Activated naive CD8-positive, alpha-beta T cell treated with anti-CD3 and anti-CD28 coated beads, Interleukin-2, amount 50 U/mL, for 24 hours (primary cell): ENCODE measurements around the gene ADGRA3.
"Not testable (repeated sequence)": the region's sequence is repeated elsewhere in the genome, so short reads cannot be mapped to it uniquely, and the experiment has no call there.

Source experiments
- ATAC-seq: fragments of 150-1000 bp; cut with Tn5 transposase; one replicate; pipeline ENCODE4 v1.10.0; 2021
- DNase-seq: peaks from one replicate; pipeline ENCODE4 v3.0.0; 2021
- H3K27ac Mint-ChIP-seq: one replicate; pipeline ENCODE4 v1.8.0; 2021; ENCODE audit warnings: mild to moderate bottlenecking, mixed read lengths
- H3K27me3 Mint-ChIP-seq: one replicate; pipeline ENCODE4 v1.8.0; 2021; ENCODE audit warnings: mixed read lengths
- H3K36me3 Mint-ChIP-seq: one replicate; pipeline ENCODE4 v1.8.0; 2021; ENCODE audit warnings: low read depth, mixed read lengths
- H3K4me1 Mint-ChIP-seq: one replicate; pipeline ENCODE4 v1.8.0; 2021; ENCODE audit warnings: mixed read lengths
- H3K4me3 Mint-ChIP-seq: one replicate; pipeline ENCODE4 v1.8.0; 2021; ENCODE audit warnings: mild to moderate bottlenecking, moderate library complexity, mixed read lengths
- H3K9me3 Mint-ChIP-seq: one replicate; pipeline ENCODE4 v1.8.0; 2021; ENCODE audit warnings: mixed read lengths

The ADGRA3 gene

DNA sequence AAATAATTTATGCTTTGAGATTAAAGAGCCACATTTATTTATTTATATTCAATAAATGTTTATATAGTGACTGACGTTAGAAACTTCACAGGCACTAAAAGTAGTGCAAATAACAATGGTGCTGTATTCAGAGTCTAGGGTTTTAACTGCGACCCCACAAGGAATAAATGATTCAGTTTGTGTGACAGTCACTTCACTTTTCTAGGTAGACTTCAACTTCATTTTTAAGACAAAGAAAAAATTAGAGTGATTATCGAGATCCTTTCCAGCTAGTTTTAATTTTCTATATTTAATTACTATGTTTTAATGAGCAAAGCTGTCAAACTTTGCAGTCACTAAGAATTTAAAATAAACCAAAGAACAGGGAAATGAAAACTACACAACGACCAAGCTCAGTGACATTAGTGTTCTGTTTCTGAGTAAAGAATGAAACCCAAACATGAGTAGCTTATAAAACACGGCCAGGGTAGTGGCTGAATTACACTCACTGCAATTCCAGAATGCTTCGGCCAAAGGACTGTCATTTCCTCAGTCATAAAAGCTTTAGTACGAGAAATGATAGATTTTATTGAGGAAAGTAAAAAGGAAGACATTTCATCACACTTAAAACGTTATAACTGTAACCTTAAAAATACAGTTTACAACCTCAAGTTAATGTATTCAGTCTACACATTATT, 38.6 kb downstream of the ADGRA3 start:
- no peaks in the 10 kb centered on the region for H3K27me3 Mint-ChIP-seq
- no peaks in the 10 kb centered on the region for H3K9me3 Mint-ChIP-seq
- peaks cover 4% of the 10 kb centered on the region for H3K36me3 Mint-ChIP-seq
- H3K4me3 Mint-ChIP-seq: no peak overlapping the region
- no peak overlapping the region for H3K27ac Mint-ChIP-seq
- ATAC-seq (no peak), DNase-seq (no peak)
- H3K4me1 Mint-ChIP-seq: peaks cover 11% of the 10 kb centered on the region

GRCh38 chr4:22476011-22476410, 39.9 kb downstream of the ADGRA3 start:
- Mint-ChIP-seq H3K27me3 (no peaks in the 10 kb centered on the region), H3K4me1 (peaks cover 8% of the 10 kb centered on the region), H3K27ac (no peak overlapping the region), H3K9me3 (no peaks in the 10 kb centered on the region), H3K4me3 (no peak overlapping the region), H3K36me3 (peaks cover 4% of the 10 kb centered on the region)
- no peak for DNase-seq
- no peak for ATAC-seq

GRCh38 chr4:22475311-22475646, 40.6 kb downstream of the ADGRA3 start:
- H3K4me3 Mint-ChIP-seq, H3K9me3 Mint-ChIP-seq, H3K27ac Mint-ChIP-seq: not testable (repeated sequence)

DNA sequence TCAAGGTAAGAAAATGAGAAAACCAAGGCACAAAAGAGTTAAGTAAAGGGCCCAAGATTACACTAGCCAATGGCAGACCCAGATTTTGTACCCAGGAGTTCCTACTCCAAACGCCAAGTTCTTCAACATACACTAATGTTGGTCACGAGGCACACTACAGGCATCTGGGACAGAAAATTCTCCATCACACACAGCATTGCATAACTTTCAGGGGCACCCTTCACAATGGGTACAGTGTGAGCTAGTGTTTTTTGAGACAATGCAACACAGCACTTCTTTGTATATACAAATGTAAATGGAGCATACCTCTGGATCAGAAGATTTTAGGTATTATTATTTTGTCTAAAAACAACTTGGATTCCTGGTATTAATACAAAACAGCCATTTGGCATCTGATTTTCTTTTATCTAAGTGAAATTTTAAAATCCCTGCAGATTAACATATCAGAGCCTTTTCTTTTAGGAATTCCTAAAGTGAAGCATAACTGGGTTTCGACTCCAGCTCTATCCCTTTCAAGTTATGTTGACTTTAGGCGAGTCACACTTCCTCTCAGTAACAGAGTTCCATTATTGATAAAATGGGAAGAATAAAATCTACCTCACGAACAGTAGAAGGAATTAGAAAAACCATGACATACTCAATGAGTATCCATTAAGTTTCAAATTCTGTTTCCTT, 41.1 kb downstream of the ADGRA3 start:
- H3K9me3 Mint-ChIP-seq: no peaks in the 10 kb centered on the region
- no peak for DNase-seq
- H3K4me3 Mint-ChIP-seq: no peak overlapping the region
- H3K27ac Mint-ChIP-seq: no peak overlapping the region
- H3K27me3 Mint-ChIP-seq: no peaks in the 10 kb centered on the region
- peaks cover 1% of the 10 kb centered on the region for H3K36me3 Mint-ChIP-seq
- no peak for ATAC-seq
- H3K4me1 Mint-ChIP-seq: peaks cover 4% of the 10 kb centered on the region

More at GRCh38 chr4:22475311-22475646, 40.6 kb downstream of the ADGRA3 start:
- not testable (repeated sequence) for H3K4me1 Mint-ChIP-seq, H3K36me3 Mint-ChIP-seq, H3K27me3 Mint-ChIP-seq, DNase-seq, ATAC-seq

DNA sequence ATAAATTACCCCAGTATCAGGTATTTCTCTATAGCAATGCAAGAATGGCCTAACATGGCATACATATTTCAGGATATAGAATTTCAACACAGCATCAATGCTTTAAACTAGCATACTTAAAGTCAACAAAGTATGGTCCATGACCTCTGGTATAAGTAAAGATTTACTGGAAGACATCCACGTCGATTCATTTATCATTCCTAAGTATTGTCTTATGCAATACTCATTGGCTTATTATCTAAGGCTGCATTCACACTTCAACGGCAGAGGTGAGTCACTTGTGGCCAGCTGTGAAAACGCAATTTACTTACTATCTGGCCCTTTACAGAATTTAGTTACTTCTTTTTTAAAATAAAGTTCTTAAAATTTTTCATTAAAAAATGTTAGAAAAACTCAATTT, 42.6 kb downstream of the ADGRA3 start:
- Mint-ChIP-seq H3K27me3 (no peaks in the 10 kb centered on the region), H3K4me3 (no peak overlapping the region), H3K4me1 (no peaks in the 10 kb centered on the region), H3K27ac (no peak overlapping the region), H3K36me3 (no peaks in the 10 kb centered on the region), H3K9me3 (no peaks in the 10 kb centered on the region)
- ATAC-seq: no peak
- DNase-seq: no peak

DNA sequence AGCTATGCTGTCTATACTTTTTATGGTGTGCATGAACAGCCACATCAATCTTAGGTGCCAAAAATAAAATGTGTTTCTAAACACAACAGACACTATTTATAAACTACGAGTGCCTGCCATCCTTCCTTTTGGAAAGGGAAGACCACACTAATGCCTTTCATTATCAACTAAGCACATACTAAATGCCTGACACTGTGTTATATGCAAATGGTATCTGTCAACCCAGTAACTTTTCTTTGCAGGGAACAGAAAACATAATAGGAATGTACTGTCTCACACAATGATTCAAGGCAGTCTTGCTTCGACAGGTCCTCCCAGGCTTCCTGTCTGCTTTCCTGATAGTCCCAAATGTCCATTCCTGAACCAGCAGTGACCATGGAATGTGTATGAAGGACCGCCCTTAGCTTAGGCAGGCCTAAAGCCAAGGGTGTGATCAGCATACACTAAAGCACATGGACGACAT, 43.8 kb downstream of the ADGRA3 start:
- ATAC-seq (no peak), DNase-seq (no peak)
- H3K9me3 Mint-ChIP-seq: no peaks in the 10 kb centered on the region
- H3K4me3 Mint-ChIP-seq: no peak overlapping the region
- H3K36me3 Mint-ChIP-seq: no peaks in the 10 kb centered on the region
- no peak overlapping the region for H3K27ac Mint-ChIP-seq
- no peaks in the 10 kb centered on the region for H3K4me1 Mint-ChIP-seq
- no peaks in the 10 kb centered on the region for H3K27me3 Mint-ChIP-seq

- no peaks in the 10 kb centered on the region for H3K4me1 Mint-ChIP-seq
- H3K9me3 Mint-ChIP-seq: no peaks in the 10 kb centered on the region
- H3K27me3 Mint-ChIP-seq: no peaks in the 10 kb centered on the region
- no peak for ATAC-seq
- no peaks in the 10 kb centered on the region for H3K36me3 Mint-ChIP-seq
- DNase-seq: no peak
- H3K27ac Mint-ChIP-seq: no peak overlapping the region
- no peak overlapping the region for H3K4me3 Mint-ChIP-seq
Observed at GRCh38 chr4:22471419-22471818, 44.4 kb downstream of the ADGRA3 start.

DNA sequence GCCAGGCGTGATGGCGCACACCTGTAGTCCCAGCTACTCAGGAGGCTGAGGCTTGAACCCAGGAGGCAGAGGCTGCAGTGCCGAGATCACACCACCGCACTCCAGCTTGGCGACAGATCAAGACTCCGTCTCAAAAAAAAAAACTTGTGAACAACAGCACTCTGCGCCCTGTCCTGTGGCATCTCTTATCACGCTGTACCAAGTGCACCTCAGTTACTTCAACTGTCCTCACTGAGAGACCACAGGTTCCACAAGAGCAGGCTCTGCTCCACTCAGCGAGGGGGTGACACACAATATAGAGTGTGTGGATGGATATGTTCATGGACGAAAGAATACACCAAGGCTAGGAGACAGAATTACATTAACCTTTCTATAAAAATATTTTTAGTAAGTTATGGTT, 49.3 kb downstream of the ADGRA3 start:
- Mint-ChIP-seq H3K27ac (no peak overlapping the region), H3K9me3 (peaks cover 6% of the 10 kb centered on the region), H3K27me3 (no peaks in the 10 kb centered on the region), H3K4me3 (no peak overlapping the region), H3K4me1 (no peaks in the 10 kb centered on the region), H3K36me3 (peaks cover 6% of the 10 kb centered on the region)
- ATAC-seq (no peak), DNase-seq (no peak)

GRCh38 chr4:22465996-22466395, 49.9 kb downstream of the ADGRA3 start:
- peaks cover 6% of the 10 kb centered on the region for H3K9me3 Mint-ChIP-seq
- ATAC-seq (no peak), DNase-seq (no peak)
- H3K27me3 Mint-ChIP-seq: no peaks in the 10 kb centered on the region
- peaks cover 6% of the 10 kb centered on the region for H3K36me3 Mint-ChIP-seq
- no peaks in the 10 kb centered on the region for H3K4me1 Mint-ChIP-seq
- no peak overlapping the region for H3K27ac Mint-ChIP-seq
- H3K4me3 Mint-ChIP-seq: no peak overlapping the region

DNA sequence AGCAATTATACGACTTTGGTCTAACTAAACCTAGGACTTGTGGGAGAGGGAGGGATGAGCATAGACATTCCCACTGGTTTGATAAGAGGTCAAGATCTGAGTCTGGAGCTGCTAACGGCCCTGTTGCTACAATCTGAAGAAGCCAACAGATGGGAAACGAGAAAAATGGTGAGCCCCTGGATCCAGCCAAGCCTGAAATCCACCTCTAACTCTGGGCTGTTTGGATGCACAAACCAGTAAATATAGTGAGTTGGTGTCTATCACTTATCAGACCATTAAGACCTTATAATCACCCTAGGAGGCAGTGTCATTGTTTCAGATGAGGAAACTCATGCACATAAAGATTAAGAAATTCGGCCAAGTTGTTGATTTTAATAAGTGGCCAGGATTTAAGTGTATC, 50.5 kb downstream of the ADGRA3 start:
- DNase-seq (no peak), ATAC-seq (no peak)
- Mint-ChIP-seq H3K27ac (no peak overlapping the region), H3K27me3 (no peaks in the 10 kb centered on the region), H3K4me1 (no peaks in the 10 kb centered on the region), H3K36me3 (peaks cover 6% of the 10 kb centered on the region), H3K9me3 (peaks cover 6% of the 10 kb centered on the region), H3K4me3 (no peak overlapping the region)

GRCh38 chr4:22463179-22463578, 52.7 kb downstream of the ADGRA3 start:
- no peaks in the 10 kb centered on the region for H3K4me1 Mint-ChIP-seq
- peaks cover 6% of the 10 kb centered on the region for H3K9me3 Mint-ChIP-seq
- no peak overlapping the region for H3K4me3 Mint-ChIP-seq
- H3K27ac Mint-ChIP-seq: no peak overlapping the region
- peaks cover 6% of the 10 kb centered on the region for H3K36me3 Mint-ChIP-seq
- no peaks in the 10 kb centered on the region for H3K27me3 Mint-ChIP-seq
- DNase-seq (peak; percentile 28), ATAC-seq (peak; percentile 33)

DNA sequence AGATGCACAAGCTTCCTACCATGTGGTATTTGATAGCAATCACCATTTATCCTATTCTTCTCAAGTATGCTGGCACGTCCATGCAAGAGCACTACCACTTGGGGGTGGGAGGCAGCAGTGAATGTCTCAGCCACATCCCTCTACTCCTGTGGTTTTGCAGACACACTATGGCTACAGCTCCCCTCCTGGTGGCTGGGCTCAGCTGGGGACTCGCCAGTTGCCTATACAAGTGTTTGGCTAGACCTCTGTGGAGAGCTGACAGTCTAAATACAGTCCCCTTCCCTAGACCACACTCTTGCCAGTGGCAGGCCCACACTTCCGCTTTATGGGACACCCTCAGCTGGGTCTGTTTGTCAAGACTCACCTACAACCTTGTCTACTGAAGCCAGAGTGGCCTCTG, 53.2 kb downstream of the ADGRA3 start:
- DNase-seq: no peak
- peak; percentile 46 for ATAC-seq
- Mint-ChIP-seq H3K27me3 (no peaks in the 10 kb centered on the region), H3K9me3 (peaks cover 6% of the 10 kb centered on the region), H3K4me3 (no peak overlapping the region), H3K27ac (no peak overlapping the region), H3K4me1 (no peaks in the 10 kb centered on the region), H3K36me3 (peaks cover 6% of the 10 kb centered on the region)

- Mint-ChIP-seq H3K9me3 (no peaks in the 10 kb centered on the region), H3K4me1 (no peaks in the 10 kb centered on the region), H3K4me3 (no peak overlapping the region), H3K27me3 (no peaks in the 10 kb centered on the region), H3K27ac (no peak overlapping the region), H3K36me3 (peaks cover 2% of the 10 kb centered on the region)
- DNase-seq: no peak
- ATAC-seq: no peak
Observed at GRCh38 chr4:22460266-22460665, 55.6 kb downstream of the ADGRA3 start.

DNA sequence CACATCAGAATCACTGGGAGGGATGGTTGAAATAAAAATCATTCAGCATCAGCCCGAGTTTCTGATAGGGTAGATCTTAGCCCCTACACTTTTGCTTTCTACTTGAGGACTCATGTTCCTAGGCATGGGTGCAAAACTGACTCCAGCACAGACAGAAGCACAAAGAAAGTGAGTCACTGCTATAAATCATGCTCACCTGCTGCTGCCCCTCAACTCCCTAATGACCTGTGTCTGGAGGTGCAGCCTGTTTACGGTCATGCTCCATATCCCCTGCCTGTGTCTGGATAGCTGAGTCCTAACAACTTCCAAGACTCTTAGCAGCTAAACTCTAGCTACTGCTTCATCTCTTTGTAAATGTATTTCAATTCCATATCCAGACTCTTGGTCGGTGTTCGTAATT, 57.8 kb downstream of the ADGRA3 start:
- H3K36me3 Mint-ChIP-seq: peaks cover 4% of the 10 kb centered on the region
- no peaks in the 10 kb centered on the region for H3K4me1 Mint-ChIP-seq
- no peak overlapping the region for H3K4me3 Mint-ChIP-seq
- DNase-seq (no peak), ATAC-seq (no peak)
- H3K9me3 Mint-ChIP-seq: no peaks in the 10 kb centered on the region
- no peaks in the 10 kb centered on the region for H3K27me3 Mint-ChIP-seq
- H3K27ac Mint-ChIP-seq: no peak overlapping the region

DNA sequence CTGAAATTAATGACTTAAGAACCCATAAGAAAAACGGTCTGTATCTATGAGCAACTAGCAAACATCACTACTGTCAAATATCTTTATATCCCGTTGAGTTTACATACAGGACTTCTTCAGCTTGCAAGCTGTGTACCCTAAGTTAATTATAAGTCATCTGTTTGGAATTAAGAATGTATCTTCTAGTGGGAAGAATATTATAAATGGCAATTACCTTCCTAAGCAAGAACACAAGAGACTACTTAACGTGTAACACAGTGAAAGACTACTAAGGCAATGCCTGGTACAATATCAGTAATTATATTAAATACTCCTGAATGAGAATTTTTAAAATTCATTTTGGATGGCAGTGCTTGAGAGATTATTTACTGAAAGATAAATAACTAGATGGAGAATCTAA, 58.5 kb downstream of the ADGRA3 start:
- peaks cover 2% of the 10 kb centered on the region for H3K36me3 Mint-ChIP-seq
- H3K4me1 Mint-ChIP-seq: no peaks in the 10 kb centered on the region
- no peak overlapping the region for H3K27ac Mint-ChIP-seq
- no peaks in the 10 kb centered on the region for H3K27me3 Mint-ChIP-seq
- no peak overlapping the region for H3K4me3 Mint-ChIP-seq
- ATAC-seq: no peak
- DNase-seq: no peak
- no peaks in the 10 kb centered on the region for H3K9me3 Mint-ChIP-seq
